A549 (cell line): ENCODE measurements around the gene TECPR2.

Experiments
- BCL3 ChIP-seq: fragments of >200 bp; sonication (Bioruptor Twin); formaldehyde crosslinking; IDR thresholded peaks from 3 replicates; pipeline ENCODE4 v1.6.1; 2016
- CTCF ChIP-seq: fragments of >200 bp; sonication (Bioruptor Twin); formaldehyde crosslinking; IDR thresholded peaks from 3 replicates; pipeline ENCODE4 v1.5.1; 2016
- NR3C1 ChIP-seq: fragments of >200 bp; sonication (Bioruptor Twin); formaldehyde crosslinking; IDR thresholded peaks from 3 replicates; pipeline ENCODE4 v1.6.1; 2017
- RAD21 ChIP-seq, 2 experiments: fragments of >200 bp in 1 of 2; sonication (Bioruptor Twin) in 1 of 2; formaldehyde crosslinking in 1 of 2; IDR thresholded peaks in 1 of 2; conservative IDR thresholded peaks in 1 of 2; 2 replicates in 1 of 2; 3 replicates in 1 of 2; pipeline ENCODE4 v1.6.1; 2012 to 2018; ENCODE audit warnings: inconsistent platforms in 1 of 2
- SMC3 ChIP-seq: fragments of >200 bp; sonication (Bioruptor Twin); formaldehyde crosslinking; IDR thresholded peaks from 3 replicates; pipeline ENCODE4 v1.6.1; 2018; ENCODE audit warnings: inconsistent platforms

GRCh38 chr14:102445641-102446040 is 82.9 kb downstream of the TECPR2 start:
- TF ChIP-seq RAD21 (conservative IDR thresholded peaks at IDR 0.05 in 1 of 2, IDR thresholded peaks at IDR 0.05 in 1 of 2): no peak
- TF ChIP-seq CTCF: no peak
- no peak for TF ChIP-seq SMC3
- no peak for TF ChIP-seq BCL3
- TF ChIP-seq NR3C1: no peak
